Measurements from ENCODE around the gene RSBN1L.

RSBN1L gene

DNA sequence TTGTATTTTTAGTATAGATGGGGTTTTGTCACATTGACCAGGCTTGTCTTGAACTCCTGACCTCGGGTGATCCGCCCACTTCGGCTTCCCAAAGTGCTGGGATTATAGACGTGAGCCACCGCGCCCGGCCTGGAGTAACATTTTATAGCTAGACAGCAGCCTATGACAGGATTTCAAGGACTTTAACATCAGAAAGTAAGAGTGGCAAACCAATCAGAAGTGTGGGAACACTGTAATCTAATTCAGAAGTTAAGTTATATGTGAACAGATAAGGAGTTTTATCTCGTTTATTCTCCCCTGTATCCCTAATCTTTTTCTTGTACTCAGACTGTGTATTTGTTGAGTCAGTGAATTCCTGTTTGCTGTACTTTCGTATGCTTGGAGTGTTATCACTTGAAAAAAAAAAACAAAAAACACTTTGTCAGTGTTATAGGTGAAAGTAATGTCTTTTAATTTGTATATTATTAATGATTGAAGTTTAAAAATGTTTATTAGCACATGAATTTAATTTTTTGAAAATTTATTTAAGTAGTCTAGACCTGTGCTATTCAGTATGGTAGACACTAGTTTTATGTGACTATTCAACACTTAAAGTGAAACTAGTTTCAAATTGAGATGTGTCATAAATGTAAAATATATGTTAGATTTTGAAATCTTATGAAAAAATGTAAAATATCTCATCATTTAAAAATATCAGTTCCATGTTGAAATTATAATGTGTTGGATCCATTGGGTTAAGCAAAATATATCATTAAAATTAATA lies 38.6 kb downstream of the RSBN1L start:
- no peak for DNase-seq

DNA sequence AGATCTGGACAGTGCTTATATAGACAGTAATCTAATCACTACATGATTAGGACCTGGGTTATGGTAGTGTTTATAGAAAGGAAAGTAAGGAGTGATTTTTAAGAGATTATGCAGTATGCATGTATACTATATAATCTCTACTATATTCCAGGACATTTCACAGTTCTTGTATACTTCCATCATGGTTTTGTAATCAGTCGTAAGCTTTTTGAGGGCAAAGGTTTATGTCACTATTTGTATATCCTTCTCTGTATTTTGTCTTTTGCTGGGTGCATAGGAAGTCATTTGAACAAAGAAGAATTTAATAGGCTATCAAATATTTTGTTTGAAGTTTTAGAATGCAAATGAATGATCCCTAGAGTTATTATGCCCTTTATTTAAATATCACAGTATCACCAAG lies 39.2 kb downstream of the RSBN1L start:
- DNase-seq = no peak

DNA sequence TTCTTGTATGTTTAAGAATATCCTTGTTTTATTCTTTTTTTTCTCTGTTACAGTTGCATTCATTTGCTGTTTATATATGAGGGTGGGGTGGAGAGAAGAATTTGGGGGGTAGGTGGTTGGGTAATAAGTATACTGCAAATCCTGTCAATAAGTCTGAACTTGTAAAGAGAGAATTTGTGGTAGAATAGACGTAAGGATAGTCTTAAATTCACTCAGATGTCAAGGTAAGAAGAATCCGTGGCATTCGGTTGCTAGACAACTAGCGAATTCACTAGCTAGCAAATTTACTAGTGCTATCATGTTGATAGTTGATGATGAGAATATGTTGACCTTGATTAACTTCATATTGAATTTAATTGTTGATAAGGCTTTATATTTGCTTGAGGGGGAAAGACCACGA lies 40.7 kb downstream of the RSBN1L start:
- DNase-seq = no peak

DNA sequence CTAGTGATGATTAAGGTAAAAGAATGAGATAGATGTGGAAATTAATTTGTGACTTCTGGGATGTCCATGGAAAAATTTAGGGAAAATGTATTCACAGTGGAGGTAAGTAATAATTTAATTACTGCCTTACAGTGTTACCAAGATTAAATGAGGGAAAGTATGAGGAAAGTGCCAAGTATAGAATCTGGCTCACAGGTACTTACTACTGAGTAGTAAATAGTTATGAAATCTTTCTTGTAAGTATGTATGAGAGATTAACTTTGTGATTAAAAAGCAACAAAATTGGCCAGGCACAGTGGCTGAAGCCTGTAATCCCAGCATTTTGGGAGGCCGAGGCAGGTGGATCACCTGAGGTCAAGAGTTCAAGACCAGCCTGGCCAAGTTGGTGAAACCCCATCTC lies 42.1 kb downstream of the RSBN1L start:
- DNase-seq = no peak

DNA sequence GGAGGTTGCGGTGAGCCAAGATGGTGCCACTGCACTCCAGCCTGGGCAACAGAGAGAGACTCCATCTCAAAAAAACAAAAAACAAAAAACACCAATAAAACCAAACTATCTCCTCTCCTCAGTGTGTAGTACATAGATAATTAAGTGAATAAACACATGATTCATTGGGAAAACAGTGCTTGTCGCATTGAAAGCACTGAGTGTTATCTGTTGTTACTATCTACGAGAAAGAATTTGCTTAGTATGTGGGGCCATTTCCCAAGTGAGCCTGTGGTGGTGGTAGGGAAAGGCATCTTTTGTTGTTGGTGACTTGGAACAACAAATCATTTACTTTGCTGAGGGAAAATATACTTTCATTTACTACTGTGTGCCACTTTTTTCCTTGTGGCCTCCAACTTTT lies 42.6 kb downstream of the RSBN1L start:
- no peak for DNase-seq

DNA sequence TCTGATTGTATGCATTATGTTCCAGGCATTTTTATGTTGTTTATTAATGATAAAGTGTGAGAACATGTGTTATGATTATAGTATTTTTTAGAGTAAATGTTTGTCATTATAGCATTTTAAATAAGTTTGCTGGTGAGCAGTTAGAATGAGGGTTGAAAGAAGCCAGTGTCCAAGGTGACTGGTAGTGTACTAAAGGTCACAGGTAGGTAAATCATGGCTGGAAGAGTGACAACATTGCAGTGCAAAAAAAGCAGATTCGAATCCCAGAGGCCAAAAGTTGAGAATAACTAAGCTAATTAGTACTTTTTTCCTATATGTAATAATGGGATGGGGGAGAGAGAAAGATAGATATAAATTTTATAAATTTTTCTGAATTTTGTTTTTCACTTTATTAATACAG lies 44.0 kb downstream of the RSBN1L start:
- DNase-seq = no peak

DNA sequence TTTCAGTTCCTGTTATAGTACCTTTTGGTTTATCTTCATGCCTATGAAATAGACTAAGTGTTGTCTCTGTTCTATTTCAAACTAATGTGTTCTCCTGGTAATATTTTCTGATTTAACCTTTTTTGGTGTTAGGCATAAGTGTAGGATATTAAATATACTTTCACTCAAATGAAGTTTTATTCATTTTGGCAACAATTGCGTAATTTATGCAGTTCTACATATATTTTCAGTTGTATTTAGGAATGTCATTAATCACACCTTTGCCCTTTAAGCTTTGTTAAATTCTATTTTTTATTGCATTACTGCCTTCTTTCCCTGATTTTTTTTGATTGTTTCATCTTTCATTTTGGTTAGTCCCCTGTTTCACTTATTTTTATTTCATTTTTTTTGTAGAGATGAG lies 47.3 kb downstream of the RSBN1L start:
- no peak for DNase-seq

DNA sequence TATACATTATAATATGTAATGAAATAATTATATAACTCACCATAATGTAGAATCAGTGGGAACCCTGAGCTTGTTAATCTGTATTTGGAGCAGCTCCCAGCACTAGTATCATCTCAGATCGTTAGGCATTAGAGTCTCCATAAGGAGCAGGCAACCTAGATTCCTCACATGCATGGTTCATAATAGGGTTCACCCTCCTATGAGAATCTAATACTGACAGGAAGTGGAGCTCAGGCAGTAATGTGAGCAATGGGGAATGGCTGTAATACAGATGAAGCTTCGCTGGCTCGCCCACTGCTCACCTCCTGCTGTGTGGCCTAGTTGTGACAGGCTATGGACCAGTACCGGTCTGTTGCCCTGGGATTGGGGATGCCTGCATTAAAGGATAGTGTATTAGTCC lies 49.5 kb downstream of the RSBN1L start:
- DNase-seq = peak; percentile 16

DNA sequence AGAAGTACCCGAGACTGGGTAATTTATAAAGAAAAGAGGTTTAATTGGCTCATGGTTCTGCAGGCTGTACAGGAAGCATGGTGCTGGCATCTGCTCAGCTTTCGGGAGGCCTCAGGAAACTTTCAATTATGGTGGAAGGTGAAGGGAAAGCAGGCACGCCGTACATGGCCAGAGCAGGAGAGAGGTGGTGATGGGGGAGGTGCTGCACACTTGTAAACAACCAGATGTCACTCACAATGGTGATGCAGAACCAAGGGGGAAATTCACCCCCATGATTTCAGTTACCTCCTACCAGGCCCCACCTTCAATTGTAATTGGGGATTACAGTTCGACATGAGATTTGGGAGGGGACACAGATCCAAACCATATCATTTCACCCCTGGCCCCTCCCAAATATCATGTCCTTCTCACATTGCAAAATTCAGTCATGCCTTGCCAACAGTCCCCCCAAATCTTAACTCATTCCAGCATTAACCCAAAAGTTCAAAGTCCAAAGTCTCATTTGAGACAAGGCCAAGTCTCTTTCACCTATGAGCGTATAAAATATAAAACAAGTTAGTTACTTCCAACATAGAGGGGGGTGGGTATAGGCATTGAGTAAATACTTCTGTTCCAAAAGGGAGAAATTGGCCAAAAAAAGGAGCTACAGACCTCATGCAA lies 50.0 kb downstream of the RSBN1L start:
- no peak for DNase-seq

DNA sequence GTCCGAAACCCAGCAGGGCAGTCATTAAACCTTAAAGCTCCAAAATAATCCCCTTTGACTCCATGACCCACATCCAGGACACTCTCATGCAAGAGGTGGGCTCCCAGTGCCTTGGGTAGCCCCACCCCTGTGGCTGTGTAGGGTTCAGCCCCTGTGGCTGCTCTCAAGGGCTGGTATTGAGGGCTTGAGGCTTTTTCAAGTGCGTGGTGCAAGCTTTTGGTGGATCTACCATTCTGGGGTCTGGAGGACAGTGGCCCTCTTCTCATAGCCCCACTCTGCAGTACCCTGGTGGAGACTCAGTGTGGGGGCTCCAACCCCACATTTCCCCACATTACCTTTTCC lies 50.5 kb downstream of the RSBN1L start:
- DNase-seq = no peak

DNA sequence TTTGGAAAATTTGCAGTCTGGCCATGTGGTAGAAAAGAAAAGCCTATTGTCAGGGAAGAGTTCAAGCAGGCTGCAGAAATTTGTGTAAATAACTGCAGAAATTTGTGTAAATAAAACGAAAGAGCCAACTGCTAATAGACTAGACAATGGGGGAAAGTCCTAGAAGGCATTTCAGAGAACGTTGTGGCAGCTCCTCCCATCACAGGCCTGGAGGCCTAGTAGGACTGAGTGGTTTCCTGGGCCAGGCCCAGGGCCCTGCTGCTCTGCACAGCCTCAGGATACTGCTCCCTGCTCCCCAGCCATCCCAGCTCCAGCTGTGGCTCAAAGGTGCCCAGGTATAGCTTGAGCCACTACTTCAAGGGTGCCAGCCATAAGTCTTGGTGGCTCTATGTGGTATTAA lies 50.9 kb downstream of the RSBN1L start:
- DNase-seq = no peak

DNA sequence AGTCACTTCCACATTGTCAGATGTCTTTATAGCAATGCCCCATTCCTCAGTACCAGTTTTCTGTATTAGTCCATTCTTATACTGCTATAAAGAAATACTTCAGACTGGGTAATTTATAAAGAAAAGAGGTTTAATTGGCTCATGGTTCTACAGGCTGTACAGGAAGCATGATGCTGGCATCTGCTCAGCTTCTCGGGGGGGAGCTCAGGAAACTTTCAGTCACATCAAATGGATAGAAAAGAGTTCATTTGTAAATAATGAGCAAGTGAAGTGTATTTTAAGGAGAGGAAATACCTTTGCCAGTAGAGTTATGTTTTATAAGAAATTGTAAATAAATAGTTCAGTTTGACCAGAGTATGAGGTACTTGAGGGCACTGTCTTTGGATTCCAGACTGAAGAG lies 51.5 kb downstream of the RSBN1L start:
- DNase-seq = no peak

DNA sequence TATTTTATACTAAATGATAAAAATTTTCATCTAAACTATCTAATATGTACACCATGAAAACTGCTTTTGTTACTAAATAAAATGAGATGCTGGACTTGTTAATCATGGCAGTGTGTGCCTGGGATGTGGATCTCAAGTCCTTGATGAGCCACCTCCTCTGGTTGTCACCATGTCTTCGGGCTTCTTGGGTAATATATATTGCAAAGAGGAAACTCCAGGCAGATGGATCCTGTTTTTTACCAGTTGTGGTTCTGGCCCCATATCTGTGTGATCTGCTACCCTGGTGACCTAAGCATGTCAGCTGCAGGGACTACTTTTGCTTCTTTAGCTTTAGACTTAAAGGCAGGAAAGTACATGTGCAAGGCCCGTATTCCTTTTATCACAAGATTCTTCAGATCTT lies 55.8 kb downstream of the RSBN1L start:
- DNase-seq = no peak

DNA sequence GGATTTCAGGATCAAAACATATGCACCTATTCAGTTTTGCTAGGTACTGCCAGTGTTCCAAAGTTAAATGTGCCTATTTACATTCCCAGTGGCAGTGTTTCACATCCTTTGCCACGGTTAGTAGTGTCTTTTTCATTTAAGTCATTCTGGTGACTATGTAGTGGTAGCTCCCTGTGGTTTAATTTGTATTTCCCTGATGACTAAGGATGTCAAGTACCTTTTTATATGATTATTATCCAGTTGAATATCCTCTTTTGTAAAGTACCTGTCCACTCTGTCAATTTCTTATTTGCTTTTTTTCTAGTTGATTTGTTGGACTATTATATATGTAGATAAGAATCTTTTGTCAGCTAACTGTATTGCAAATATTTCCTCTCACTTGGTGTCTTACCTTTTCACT lies 56.9 kb downstream of the RSBN1L start:
- DNase-seq = peak; percentile 70

DNA sequence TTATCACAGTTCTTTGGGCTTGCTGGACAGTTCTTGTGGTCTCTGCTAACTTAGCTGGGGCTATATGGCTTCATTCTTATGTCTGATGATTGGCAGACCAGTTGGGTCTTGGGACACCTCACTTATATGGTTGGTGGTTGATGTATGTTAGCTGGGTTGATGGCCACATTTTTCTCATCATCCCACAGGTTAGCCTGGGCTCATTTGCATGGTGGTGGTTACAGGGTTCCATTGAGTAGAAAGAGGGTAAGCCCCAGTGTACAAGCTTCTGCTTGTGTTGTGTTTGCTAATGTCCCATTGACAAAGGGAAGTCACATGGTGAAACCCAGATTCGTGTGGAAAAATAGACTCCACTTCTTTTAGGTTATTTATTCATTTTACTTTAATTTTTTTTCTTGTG lies 61.3 kb downstream of the RSBN1L start:
- peak; percentile 14 for DNase-seq

DNA sequence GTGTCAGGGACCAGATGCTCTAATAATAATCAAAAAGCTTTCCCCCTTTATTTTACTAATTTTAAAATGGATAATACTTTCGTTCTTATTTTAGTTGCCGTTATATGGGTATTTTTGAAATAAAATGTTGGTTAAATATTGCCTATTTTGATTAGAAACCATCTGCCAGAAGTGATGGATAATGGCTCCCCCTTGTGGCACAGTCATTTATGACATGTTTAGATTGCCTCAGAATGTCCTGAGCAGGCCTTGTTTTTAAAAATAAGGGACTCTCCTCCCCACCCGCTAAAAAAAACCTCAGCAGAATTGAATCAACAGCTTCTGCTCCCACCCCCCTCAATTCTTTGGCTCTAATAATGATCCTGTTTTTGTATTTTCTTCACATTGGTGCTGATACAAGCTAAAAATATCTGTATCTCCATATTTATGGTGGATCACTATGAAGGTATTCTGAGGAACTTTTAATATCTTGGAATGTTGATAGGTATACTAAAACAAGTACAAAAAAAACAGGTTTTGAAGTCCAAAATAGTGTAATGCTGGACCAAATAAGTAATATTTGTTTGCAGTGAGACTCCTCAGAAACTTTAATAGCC lies 63.1 kb downstream of the RSBN1L start:
- DNase-seq = peak; percentile 66

DNA sequence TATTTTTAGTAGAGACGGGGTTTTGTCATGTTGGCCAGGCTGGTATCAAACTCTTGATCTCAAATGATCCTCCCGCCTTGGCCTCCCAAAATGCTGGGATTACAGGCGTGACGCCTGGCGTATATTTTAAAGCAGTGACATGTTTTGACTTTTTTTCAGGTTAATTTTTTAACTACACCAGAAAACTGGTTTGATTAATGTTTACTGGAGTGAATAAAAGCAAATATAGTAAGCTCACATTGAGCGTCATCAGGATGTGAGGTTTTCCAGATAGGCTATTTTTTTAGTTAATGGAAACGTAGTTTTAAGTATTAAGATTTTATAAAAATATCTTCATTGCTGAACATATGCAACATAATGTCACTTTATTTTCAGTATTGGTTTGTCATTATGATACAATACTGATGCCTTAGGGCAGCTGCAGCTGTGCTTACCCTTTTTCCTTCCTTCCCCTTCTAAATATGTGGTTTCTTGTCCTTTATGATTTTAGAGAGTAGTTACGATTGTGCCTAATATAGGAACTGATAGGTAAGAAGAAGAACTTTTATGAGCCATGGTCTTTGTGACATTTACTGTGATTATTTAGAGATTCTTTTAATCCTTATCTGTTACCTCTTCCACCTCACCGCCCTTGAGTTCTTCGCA lies 64.7 kb downstream of the RSBN1L start:
- DNase-seq = no peak

DNA sequence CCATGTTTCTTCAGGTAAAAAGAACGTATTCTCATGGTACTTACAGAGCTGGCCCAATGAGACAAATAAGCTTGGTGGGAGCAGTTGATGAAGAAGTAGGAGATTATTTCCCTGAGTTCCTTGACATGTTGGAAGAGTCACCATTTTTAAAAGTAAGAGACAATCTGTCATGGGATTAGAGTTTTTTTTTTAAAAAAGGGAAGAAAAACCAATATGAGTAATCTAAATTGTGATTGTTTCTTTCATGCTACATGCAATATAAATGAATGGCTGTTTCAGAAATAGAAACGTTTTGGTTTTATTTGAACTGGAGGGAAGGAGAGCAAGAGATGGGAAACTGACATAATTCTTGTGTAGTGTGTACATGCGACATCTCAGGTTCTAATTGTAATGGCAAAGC lies 69.2 kb downstream of the RSBN1L start:
- no peak for DNase-seq

DNA sequence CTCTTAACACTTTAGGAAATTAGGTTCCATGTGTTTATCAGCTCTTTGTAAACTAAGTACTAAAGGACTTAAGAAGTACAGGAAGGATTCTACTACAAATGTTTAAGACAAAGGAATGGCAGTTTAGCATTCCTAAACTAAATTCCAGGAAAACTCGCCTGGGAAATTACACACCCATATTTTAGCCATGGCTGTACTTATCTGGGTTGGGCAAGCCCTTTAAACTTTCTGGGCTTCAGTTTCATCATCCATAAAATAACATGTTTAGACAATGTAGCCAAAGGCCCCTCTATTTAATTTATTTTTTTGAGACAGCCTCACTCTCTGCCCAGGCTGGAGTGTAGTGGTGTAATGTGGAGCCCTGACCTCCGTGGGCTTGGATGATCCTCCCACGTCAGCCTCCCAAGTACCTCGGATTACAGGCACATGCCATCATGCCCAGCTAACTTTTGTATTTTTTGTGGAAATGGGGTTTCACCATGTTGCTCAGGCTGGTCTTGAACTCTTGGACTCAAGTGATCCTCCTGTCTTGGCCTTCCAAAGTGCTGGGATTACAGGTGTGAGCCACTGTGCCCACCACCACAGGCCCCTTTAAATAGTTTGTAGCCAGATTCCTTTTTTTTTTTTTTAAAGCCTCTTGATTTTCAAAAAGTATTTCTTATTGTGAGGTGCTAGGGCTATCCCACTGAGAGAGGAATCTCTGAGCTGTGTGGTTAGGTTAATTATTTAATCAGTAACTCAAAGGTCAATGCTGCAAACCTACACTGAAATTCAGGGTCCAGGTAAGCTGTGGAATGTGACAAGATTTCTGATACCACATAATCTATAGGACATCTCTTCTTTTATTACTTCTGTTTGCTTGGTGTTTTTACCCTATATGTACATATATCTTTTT lies 69.9 kb downstream of the RSBN1L start:
- no peak for DNase-seq

DNA sequence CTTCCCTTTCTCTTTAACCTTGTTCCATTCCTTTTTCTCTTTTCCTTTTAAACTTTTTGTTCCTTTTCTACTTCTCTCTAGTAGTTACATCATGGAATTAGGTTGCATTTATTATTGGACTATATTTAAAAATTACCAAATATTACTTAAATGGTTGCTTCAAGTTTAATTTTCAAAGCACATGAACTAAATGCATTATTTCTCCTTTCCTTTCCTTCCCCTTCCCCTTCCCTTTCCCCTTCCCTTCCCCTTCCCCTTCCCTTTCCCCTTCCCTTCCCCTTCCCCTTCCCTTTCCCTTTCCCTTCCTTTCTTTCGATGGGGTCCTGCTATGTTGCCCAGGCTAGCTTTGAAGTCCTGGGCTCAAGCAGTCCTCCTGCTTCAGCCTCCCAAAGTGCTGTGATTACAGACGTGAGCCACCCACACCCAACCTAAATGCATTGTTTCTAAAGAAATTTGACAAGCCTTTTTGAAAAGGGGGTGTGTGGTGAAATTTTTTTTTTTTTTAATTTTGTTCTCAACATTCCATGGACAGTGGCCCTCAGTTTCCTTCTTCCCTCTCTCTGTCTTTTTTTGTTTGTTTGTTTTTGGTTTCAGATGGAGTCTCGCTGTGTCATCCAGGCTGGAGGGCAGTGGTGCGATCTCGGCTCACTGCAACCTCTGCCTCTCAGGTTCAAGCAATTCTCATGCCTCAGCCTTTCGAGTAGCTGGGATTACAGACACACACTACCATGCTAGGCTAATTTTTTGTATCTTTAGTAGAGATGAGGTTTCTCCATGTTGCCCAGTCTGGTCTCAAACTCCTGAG lies 70.7 kb downstream of the RSBN1L start:
- DNase-seq = no peak

DNA sequence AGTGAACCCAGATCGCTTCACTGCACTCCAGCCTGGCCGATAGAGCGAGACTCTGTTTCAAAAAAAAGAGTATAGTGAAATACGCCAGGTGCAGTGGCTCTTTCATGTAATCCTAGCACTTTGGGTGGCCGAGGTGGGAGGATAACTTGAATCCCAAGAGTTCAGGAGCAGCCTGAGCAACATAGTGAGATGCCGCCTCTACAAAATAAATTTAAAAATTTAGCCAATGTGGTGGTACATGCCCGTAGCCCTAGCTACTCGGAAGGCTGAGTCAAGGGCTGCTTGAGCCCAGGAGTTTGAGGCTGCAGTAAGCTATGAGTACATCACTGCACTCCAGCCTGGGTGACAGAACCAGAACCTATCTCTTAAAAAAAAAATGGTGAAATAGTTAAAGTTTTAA lies 74.1 kb downstream of the RSBN1L start:
- no peak for DNase-seq

DNA sequence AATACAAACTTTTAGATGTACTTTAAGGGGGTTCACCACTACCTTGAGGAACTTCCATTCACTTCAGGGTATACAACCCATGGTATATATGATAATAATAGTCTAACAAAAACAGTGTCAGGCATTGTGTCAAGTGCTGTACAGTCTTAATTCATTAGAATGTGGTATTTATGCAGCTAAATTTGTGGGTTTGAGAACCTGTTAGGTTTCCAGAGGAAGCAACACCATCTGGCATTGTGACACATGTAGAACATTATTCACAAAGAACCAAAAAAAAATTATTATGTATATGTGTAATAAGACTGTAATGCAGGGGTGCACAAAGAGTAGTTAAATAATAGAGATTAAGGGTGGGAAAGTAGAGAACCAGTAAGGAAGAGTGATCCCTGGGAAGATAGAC lies 75.6 kb downstream of the RSBN1L start:
- DNase-seq = no peak

All from NCI-H69 (cell line).